Right forelimb (tissue), 1 donor: ENCODE measurements around the gene ALOX5AP.

Experiments used
- DNase-seq: peaks from one replicate; pipeline ENCODE4 v3.0.0-alpha.2; 2018

ALOX5AP gene

GRCh38 chr13:30715372-30715756 is 20.0 kb upstream of the ALOX5AP start:
- DNase-seq, result no peak

- DNase-seq, result no peak
These were observed 19.5 kb upstream of the ALOX5AP start for GRCh38 chr13:30715837-30716236.

GRCh38 chr13:30718661-30719524 is 16.4 kb upstream of the ALOX5AP start:
- DNase-seq, result no peak

GRCh38 chr13:30719525-30719914 is 15.8 kb upstream of the ALOX5AP start:
- no peak for DNase-seq

GRCh38 chr13:30720172-30720869 is 15.0 kb upstream of the ALOX5AP start:
- DNase-seq, result no peak

GRCh38 chr13:30721936-30722335 is 13.4 kb upstream of the ALOX5AP start:
- DNase-seq, result no peak

- no peak for DNase-seq
These were observed 13.0 kb upstream of the ALOX5AP start for GRCh38 chr13:30722361-30722760.

- no peak for DNase-seq
These were observed 10.6 kb upstream of the ALOX5AP start for GRCh38 chr13:30724778-30725177.

- DNase-seq, result no peak
These were observed 9.8 kb upstream of the ALOX5AP start for GRCh38 chr13:30725326-30726085.

- DNase-seq, result no peak
These were observed 9.2 kb upstream of the ALOX5AP start for GRCh38 chr13:30726192-30726591.

- no peak for DNase-seq
These were observed 7.6 kb upstream of the ALOX5AP start for GRCh38 chr13:30727491-30728355.

- no peak for DNase-seq
These were observed 5.5 kb upstream of the ALOX5AP start for GRCh38 chr13:30729801-30730200.

GRCh38 chr13:30730526-30730925 is 4.8 kb upstream of the ALOX5AP start:
- DNase-seq, result no peak

- DNase-seq, result no peak
These were observed 3.8 kb upstream of the ALOX5AP start for GRCh38 chr13:30731361-30732045.

- no peak for DNase-seq
These were observed 3.3 kb upstream of the ALOX5AP start for GRCh38 chr13:30732046-30732390.

GRCh38 chr13:30734439-30734838 is 904 bp upstream of the ALOX5AP start:
- DNase-seq, result no peak

- no peak for DNase-seq
These were observed 481 bp downstream of the ALOX5AP start for GRCh38 chr13:30735872-30736175.

GRCh38 chr13:30736461-30737320 is 1.3 kb downstream of the ALOX5AP start:
- no peak for DNase-seq

- no peak for DNase-seq
These were observed 2.4 kb downstream of the ALOX5AP start for GRCh38 chr13:30737511-30738337.

GRCh38 chr13:30738526-30739236 is 3.3 kb downstream of the ALOX5AP start:
- DNase-seq, result no peak
